Spinal cord (tissue), 10 donors: ENCODE measurements around the gene SLC4A8. TPM values are rescaled to one million over a fixed set of nuclear protein-coding genes. Genes with fewer than 3 reads are reported as not detected.

ENCODE experiments used
- DNase-seq, 6 donors: peaks; one replicate each; pipeline versions ENCODE4 v3.0.0 to v3.0.0-alpha.2; 2013 to 2015; ENCODE audit warnings: low spot score in 6 of 6, low read depth in 4 of 6
- H3K27ac ChIP-seq: one replicate; pipeline ENCODE4 v1.5.1; 2013; ENCODE audit warnings: low read depth, low read length, control low read depth
- H3K27me3 ChIP-seq: one replicate; pipeline ENCODE4 v1.6.1; 2013; ENCODE audit warnings: low read length; ENCODE audit not compliant: control insufficient read depth, insufficient read depth
- H3K36me3 ChIP-seq: one replicate; pipeline ENCODE4 v1.6.1; 2013; ENCODE audit warnings: low read length; ENCODE audit not compliant: control insufficient read depth, insufficient read depth
- H3K4me1 ChIP-seq: one replicate; pipeline ENCODE4 v1.6.1; 2013; ENCODE audit warnings: low read length; ENCODE audit not compliant: control insufficient read depth, insufficient read depth
- H3K4me3 ChIP-seq: one replicate; pipeline ENCODE4 v1.5.1; 2013; ENCODE audit warnings: low read depth, low read length, control low read depth
- H3K9me3 ChIP-seq: one replicate; pipeline ENCODE4 v1.6.1; 2013; ENCODE audit warnings: low read length; ENCODE audit not compliant: control insufficient read depth, insufficient read depth
- WGBS: methylation state at CpG from one replicate; pipeline ENCODE4 v1.1.5; 2013; ENCODE audit warnings: missing lambda C conversion rate; ENCODE audit not compliant: insufficient coverage; 5-methylcytosine and 5-hydroxymethylcytosine counted together
- polyA plus RNA-seq, 2 donors: library from polyadenylated mRNA; unstranded; fragments of 120-200 nt; gene quantifications; one replicate each; pipeline ENCODE4 v1.2.1, GENCODE V29; 2013; ENCODE audit not compliant: insufficient read length in 2 of 2
- total RNA-seq, 2 donors: library from RNA; depleted of rRNA in 1 of 2; stranded (reverse); fragments of 120-200 nt in 1 of 2; fragments of >200 nt in 1 of 2; gene quantifications; one replicate each; pipeline versions ENCODE4 v1.2.3 to v1.2.4, GENCODE V29; 2013 to 2014
- donor health status: healthy.

The SLC4A8 gene
- total and polyA plus RNA-seq, 4 donors, result 10.9 to 30.0 (median 20.9) TPM

DNA sequence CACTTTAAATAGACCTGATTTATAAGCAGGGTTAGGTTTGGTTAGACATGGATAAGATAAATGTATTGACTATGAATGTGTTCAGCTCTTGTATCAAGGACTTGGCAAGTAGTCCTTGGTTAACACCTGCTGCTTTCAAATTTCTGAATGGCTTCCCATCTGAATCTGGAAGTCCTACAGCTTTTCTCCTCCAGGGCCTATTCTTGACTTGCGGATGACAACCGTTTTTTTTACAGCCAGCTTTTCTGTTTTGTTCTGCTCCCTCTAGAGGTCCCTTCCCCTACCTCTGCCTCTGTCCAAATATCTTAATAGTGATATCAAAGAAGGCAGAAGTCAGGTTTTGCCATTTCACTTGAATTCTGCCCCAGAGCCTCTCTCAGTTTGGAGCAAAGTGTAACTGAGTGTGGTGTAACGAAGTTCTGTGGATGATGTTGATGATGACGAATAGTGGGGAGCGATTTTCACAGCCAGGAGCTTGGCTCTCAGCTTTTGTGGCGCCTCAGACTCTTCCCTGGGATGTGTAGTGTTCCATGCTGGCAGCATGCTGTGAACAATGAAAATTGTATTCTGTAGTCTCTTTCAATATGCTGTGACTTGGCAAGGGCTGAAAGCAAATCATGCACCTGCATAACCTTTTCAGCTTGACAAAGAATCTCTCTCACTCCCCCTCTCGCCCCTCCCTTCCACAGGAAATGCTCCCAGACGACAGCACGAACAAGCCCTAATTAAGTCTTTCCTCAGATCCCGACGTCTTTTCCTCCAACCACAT, 5.0 kb upstream of the SLC4A8 start:
- no peak overlapping the region for H3K27ac ChIP-seq
- peaks cover 6% of the 10 kb centered on the region for H3K4me1 ChIP-seq
- H3K36me3 ChIP-seq, result no peaks in the 10 kb centered on the region
- 23% methylated on average over 3 of the region's 11 CpGs for WGBS
- no peaks in the 10 kb centered on the region for H3K27me3 ChIP-seq
- peak in 3 of 6 donors; percentile 4 to 72 (median 70) for DNase-seq
- H3K4me3 ChIP-seq, result no peak overlapping the region
- H3K9me3 ChIP-seq, result no peaks in the 10 kb centered on the region

GRCh38 chr12:51421266-51421884, 3.3 kb upstream of the SLC4A8 start:
- DNase-seq, result peak in 5 of 6 donors; percentile 32 to 90 (median 64)
- H3K9me3 ChIP-seq, result no peaks in the 10 kb centered on the region
- peaks cover 12% of the 10 kb centered on the region for H3K4me1 ChIP-seq
- WGBS, result 73% methylated on average over 1 of the region's 5 CpGs
- H3K27me3 ChIP-seq, result no peaks in the 10 kb centered on the region
- H3K27ac ChIP-seq, result no peak overlapping the region
- no peaks in the 10 kb centered on the region for H3K36me3 ChIP-seq
- H3K4me3 ChIP-seq, result no peak overlapping the region

GRCh38 chr12:51424094-51424661, 453 bp upstream of the SLC4A8 start:
- peak overlapping the region; percentile 62 for H3K4me3 ChIP-seq
- no peaks in the 10 kb centered on the region for H3K36me3 ChIP-seq
- peak in 1 of 6 donors; percentile 9 for DNase-seq
- no peaks in the 10 kb centered on the region for H3K27me3 ChIP-seq
- 6% methylated on average over 9 of the region's 10 CpGs for WGBS
- peak overlapping the region; percentile 72 for H3K27ac ChIP-seq
- H3K4me1 ChIP-seq, result peaks cover 12% of the 10 kb centered on the region
- no peaks in the 10 kb centered on the region for H3K9me3 ChIP-seq

- WGBS, result 94% methylated on average over 4 of the region's 4 CpGs
- no peak overlapping the region for H3K4me3 ChIP-seq
- H3K36me3 ChIP-seq, result no peaks in the 10 kb centered on the region
- H3K9me3 ChIP-seq, result no peaks in the 10 kb centered on the region
- H3K27me3 ChIP-seq, result no peaks in the 10 kb centered on the region
- no peak overlapping the region for H3K27ac ChIP-seq
- DNase-seq, result no peak
- peaks cover 9% of the 10 kb centered on the region for H3K4me1 ChIP-seq
Observed at GRCh38 chr12:51428256-51428655, 3.6 kb downstream of the SLC4A8 start.

GRCh38 chr12:51429700-51430099, 5.1 kb downstream of the SLC4A8 start:
- H3K4me3 ChIP-seq, result no peak overlapping the region
- H3K27ac ChIP-seq, result no peak overlapping the region
- DNase-seq, result no peak
- peaks cover 6% of the 10 kb centered on the region for H3K4me1 ChIP-seq
- 100% methylated on average over 4 of the region's 4 CpGs for WGBS
- H3K27me3 ChIP-seq, result no peaks in the 10 kb centered on the region
- no peaks in the 10 kb centered on the region for H3K9me3 ChIP-seq
- H3K36me3 ChIP-seq, result no peaks in the 10 kb centered on the region

GRCh38 chr12:51430196-51430895, 5.7 kb downstream of the SLC4A8 start:
- no peaks in the 10 kb centered on the region for H3K9me3 ChIP-seq
- DNase-seq, result no peak
- no peak overlapping the region for H3K4me3 ChIP-seq
- WGBS, result no CpG with 5 or more reads among the region's 4 CpGs
- H3K27ac ChIP-seq, result no peak overlapping the region
- no peaks in the 10 kb centered on the region for H3K36me3 ChIP-seq
- no peaks in the 10 kb centered on the region for H3K27me3 ChIP-seq
- H3K4me1 ChIP-seq, result peaks cover 1% of the 10 kb centered on the region

GRCh38 chr12:51432921-51433320, 8.3 kb downstream of the SLC4A8 start:
- no peaks in the 10 kb centered on the region for H3K9me3 ChIP-seq
- DNase-seq, result no peak
- no peaks in the 10 kb centered on the region for H3K36me3 ChIP-seq
- 80% methylated on average over 1 of the region's 2 CpGs for WGBS
- no peak overlapping the region for H3K4me3 ChIP-seq
- H3K27me3 ChIP-seq, result no peaks in the 10 kb centered on the region
- H3K27ac ChIP-seq, result no peak overlapping the region
- H3K4me1 ChIP-seq, result no peaks in the 10 kb centered on the region

- Histone ChIP-seq H3K27me3 (no peaks in the 10 kb centered on the region), H3K27ac (no peak overlapping the region), H3K36me3 (no peaks in the 10 kb centered on the region), H3K4me3 (no peak overlapping the region), H3K9me3 (no peaks in the 10 kb centered on the region), H3K4me1 (no peaks in the 10 kb centered on the region)
- no CpG with 5 or more reads among the region's 1 CpG for WGBS
- no peak for DNase-seq
Observed at GRCh38 chr12:51434305-51434704, 9.7 kb downstream of the SLC4A8 start.

DNA sequence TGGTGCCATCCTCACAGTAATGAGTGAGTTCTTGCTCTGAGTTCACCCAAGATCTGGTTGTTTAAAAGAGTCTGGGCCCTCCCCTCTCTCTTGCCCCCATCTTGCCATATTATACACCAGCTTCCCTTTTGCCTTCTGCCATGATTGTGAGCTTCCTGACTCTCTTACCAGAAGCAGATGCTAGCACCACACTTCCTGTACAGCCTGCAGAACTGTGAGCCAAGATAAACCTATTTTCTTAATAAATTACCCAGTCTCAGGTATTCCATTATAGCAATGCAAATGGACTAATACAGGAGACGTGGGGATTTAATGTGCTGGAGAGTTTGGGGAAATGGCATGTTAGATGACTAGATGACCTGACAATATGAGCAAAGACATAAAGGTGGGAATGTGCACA, 12.8 kb downstream of the SLC4A8 start:
- no peak overlapping the region for H3K4me3 ChIP-seq
- no peaks in the 10 kb centered on the region for H3K9me3 ChIP-seq
- no peak for DNase-seq
- 82% methylated on average over 1 of the region's 1 CpG for whole genome bisulfite sequencing
- H3K4me1 ChIP-seq, result no peaks in the 10 kb centered on the region
- H3K27ac ChIP-seq, result no peak overlapping the region
- no peaks in the 10 kb centered on the region for H3K36me3 ChIP-seq
- no peaks in the 10 kb centered on the region for H3K27me3 ChIP-seq
